Skeletal muscle tissue (tissue), 4 donors: Measurements from ENCODE around the gene MPRIP. TPM values are rescaled to one million over a fixed set of nuclear protein-coding genes. Genes with fewer than 3 reads are reported as not detected.

ENCODE experiments used
- H3K27ac ChIP-seq: one replicate; pipeline ENCODE4 v1.7.0; 2013; ENCODE audit warnings: mild to moderate bottlenecking, low read depth, low read length, inconsistent platforms
- H3K27me3 ChIP-seq, 3 donors: one replicate each; pipeline ENCODE4 v1.7.0; 2013; ENCODE audit warnings: low read length in 3 of 3; ENCODE audit not compliant: control insufficient read depth in 3 of 3, insufficient read depth in 3 of 3
- H3K36me3 ChIP-seq, 3 donors: one replicate each; pipeline ENCODE4 v1.7.0; 2013; ENCODE audit warnings: low read length in 3 of 3; ENCODE audit not compliant: control insufficient read depth in 3 of 3, insufficient read depth in 3 of 3
- H3K4me1 ChIP-seq, 3 donors: one replicate each; pipeline ENCODE4 v1.7.0; 2013; ENCODE audit warnings: low read length in 3 of 3, mild to moderate bottlenecking in 3 of 3; ENCODE audit not compliant: control insufficient read depth in 3 of 3, insufficient read depth in 3 of 3
- H3K4me3 ChIP-seq, 3 donors: one replicate each; pipeline ENCODE4 v1.7.0; 2013; ENCODE audit warnings: low read length in 3 of 3
- H3K9ac ChIP-seq, 3 donors: one replicate each; pipeline ENCODE4 v1.7.0; 2013; ENCODE audit warnings: low read length in 3 of 3, mild to moderate bottlenecking in 3 of 3, moderate library complexity in 2 of 3, low read depth in 1 of 3
- H3K9me3 ChIP-seq, 3 donors: one replicate each; pipeline ENCODE4 v1.7.0; 2013; ENCODE audit warnings: low read length in 3 of 3; ENCODE audit not compliant: control insufficient read depth in 3 of 3
- total RNA-seq: library from RNA; depleted of rRNA; stranded (reverse); fragments of >200 nt; gene quantifications from one replicate; pipeline ENCODE4 v1.2.3, GENCODE V29; 2014
- donor health status: Osteomylitis.

MPRIP gene
- total RNA-seq, 1 donor from 2014 or later, result 79.3 TPM

GRCh38 chr17:17064322-17064721, 22.1 kb downstream of the MPRIP start:
- Histone ChIP-seq H3K9ac (no peak overlapping the region), H3K4me1 (peaks cover 49 to 57% (median 53%) of the 10 kb centered on the region in 3 donors), H3K27ac (peak overlapping the region; percentile 28)

GRCh38 chr17:17066021-17066420, 23.8 kb downstream of the MPRIP start:
- H3K4me3 ChIP-seq, result no peak overlapping the region
- no peaks in the 10 kb centered on the region for H3K27me3 ChIP-seq
- peaks cover 38 to 46% (median 38%) of the 10 kb centered on the region in 3 donors for H3K4me1 ChIP-seq
- no peaks in the 10 kb centered on the region for H3K9me3 ChIP-seq
- peaks cover 0 to 4% (median 2%) of the 10 kb centered on the region in 3 donors for H3K36me3 ChIP-seq
- H3K27ac ChIP-seq, result no peak overlapping the region
- no peak overlapping the region for H3K9ac ChIP-seq

More at GRCh38 chr17:17064322-17064721, 22.1 kb downstream of the MPRIP start:
- Histone ChIP-seq H3K36me3 (peaks cover 0 to 6% (median 4%) of the 10 kb centered on the region in 3 donors), H3K4me3 (no peak overlapping the region), H3K27me3 (no peaks in the 10 kb centered on the region), H3K9me3 (no peaks in the 10 kb centered on the region)

- Histone ChIP-seq H3K27me3 (no peaks in the 10 kb centered on the region), H3K27ac (no peak overlapping the region), H3K4me3 (no peak overlapping the region), H3K36me3 (peaks cover 0 to 7% (median 2%) of the 10 kb centered on the region in 3 donors), H3K9ac (no peak overlapping the region), H3K4me1 (peaks cover 35 to 46% (median 36%) of the 10 kb centered on the region in 3 donors), H3K9me3 (no peaks in the 10 kb centered on the region)
Measured at GRCh38 chr17:17067257-17067656, 25.0 kb downstream of the MPRIP start.

GRCh38 chr17:17069849-17070248, 27.6 kb downstream of the MPRIP start:
- Histone ChIP-seq H3K9me3 (no peaks in the 10 kb centered on the region), H3K4me1 (peaks cover 38 to 46% (median 39%) of the 10 kb centered on the region in 3 donors)

GRCh38 chr17:17070931-17071330, 28.7 kb downstream of the MPRIP start:
- H3K4me3 ChIP-seq, result no peak overlapping the region
- no peak overlapping the region for H3K27ac ChIP-seq
- peaks cover 49 to 55% (median 49%) of the 10 kb centered on the region in 3 donors for H3K4me1 ChIP-seq
- H3K9ac ChIP-seq, result no peak overlapping the region
- no peaks in the 10 kb centered on the region for H3K9me3 ChIP-seq
- H3K36me3 ChIP-seq, result peaks cover 0 to 8% (median 2%) of the 10 kb centered on the region in 3 donors
- no peaks in the 10 kb centered on the region for H3K27me3 ChIP-seq

More at GRCh38 chr17:17069849-17070248, 27.6 kb downstream of the MPRIP start:
- Histone ChIP-seq H3K27me3 (no peaks in the 10 kb centered on the region), H3K4me3 (no peak overlapping the region), H3K36me3 (peaks cover 0 to 6% (median 2%) of the 10 kb centered on the region in 3 donors), H3K9ac (no peak overlapping the region), H3K27ac (no peak overlapping the region)

GRCh38 chr17:17071531-17072360, 29.5 kb downstream of the MPRIP start:
- Histone ChIP-seq H3K4me3 (no peak overlapping the region), H3K36me3 (peaks cover 0 to 12% (median 2%) of the 10 kb centered on the region in 3 donors), H3K27ac (no peak overlapping the region), H3K4me1 (peaks cover 50 to 61% (median 56%) of the 10 kb centered on the region in 3 donors), H3K9ac (peak overlapping the region in 2 of 3 donors; percentile 9 to 23), H3K9me3 (no peaks in the 10 kb centered on the region), H3K27me3 (no peaks in the 10 kb centered on the region)

- no peaks in the 10 kb centered on the region for H3K9me3 ChIP-seq
- no peak overlapping the region for H3K27ac ChIP-seq
- H3K9ac ChIP-seq, result no peak overlapping the region
- H3K4me3 ChIP-seq, result no peak overlapping the region
- peaks cover 0 to 19% (median 2%) of the 10 kb centered on the region in 3 donors for H3K36me3 ChIP-seq
- H3K27me3 ChIP-seq, result no peaks in the 10 kb centered on the region
- H3K4me1 ChIP-seq, result peaks cover 50 to 69% (median 63%) of the 10 kb centered on the region in 3 donors
Measured at GRCh38 chr17:17072546-17072945, 30.3 kb downstream of the MPRIP start.

GRCh38 chr17:17073030-17073564, 30.8 kb downstream of the MPRIP start:
- Histone ChIP-seq H3K4me1 (peaks cover 54 to 74% (median 68%) of the 10 kb centered on the region in 3 donors), H3K9me3 (no peaks in the 10 kb centered on the region), H3K4me3 (no peak overlapping the region), H3K27me3 (no peaks in the 10 kb centered on the region), H3K9ac (peak overlapping the region in 1 of 3 donors; percentile 55), H3K27ac (no peak overlapping the region), H3K36me3 (peaks cover 4 to 25% (median 7%) of the 10 kb centered on the region in 3 donors)

- Histone ChIP-seq H3K36me3 (peaks cover 11 to 29% (median 11%) of the 10 kb centered on the region in 3 donors), H3K27me3 (no peaks in the 10 kb centered on the region), H3K9ac (peak overlapping the region in 1 of 3 donors; percentile 55), H3K4me1 (peaks cover 59 to 81% (median 75%) of the 10 kb centered on the region in 3 donors), H3K27ac (no peak overlapping the region), H3K9me3 (no peaks in the 10 kb centered on the region), H3K4me3 (peak overlapping the region in 1 of 3 donors; percentile 15)
Measured at GRCh38 chr17:17073581-17074403, 31.5 kb downstream of the MPRIP start.
